ENCODE data around the gene NUDT2. TPM values are rescaled to one million over a fixed set of nuclear protein-coding genes. Genes with fewer than 3 reads are reported as not detected.

NUDT2 gene
- total RNA-seq, 1 experiment from 2014 or later: 10.1 TPM

GRCh38 chr9:34332076-34332964 lies 3.0 kb downstream of the NUDT2 start:
- H3K4me1 Mint-ChIP-seq (ENCODE audit: low read depth, unreplicated experiment): peaks cover 14% of the 10 kb centered on the region
- H3K4me3 Mint-ChIP-seq (ENCODE audit: low read depth, unreplicated experiment): no peak overlapping the region
- intact Hi-C loops (cut with micrococcal nuclease; ENCODE audit: unreplicated experiment): loop anchor here (2.0 kb wide), 1 partner anchor 46 kb away; no protein-coding TSS in a partner anchor
- no peaks in the 10 kb centered on the region for H3K9me3 Mint-ChIP-seq (ENCODE audit: low read depth, unreplicated experiment)
- CTCF ChIA-PET: interaction anchor here (0.9 to 1.6 kb wide), 2 partner anchors 44 to 47 kb away, joined by 5 read pairs; partner anchors contain the start of gene MYORG
- no peak overlapping the region for H3K27ac Mint-ChIP-seq (ENCODE audit: unreplicated experiment)
- DNase-seq: no peak
- no TSS peak for BruUV-seq (replicated peaks)
- peaks cover 19% of the 10 kb centered on the region for H3K36me3 Mint-ChIP-seq (ENCODE audit: insufficient read depth, unreplicated experiment)
- H3K27me3 Mint-ChIP-seq (ENCODE audit: unreplicated experiment): no peaks in the 10 kb centered on the region
- TF ChIP-seq CTCF (IDR thresholded peaks at IDR 0.05; ENCODE audit: unreplicated experiment): no peak

- CTCF ChIA-PET: interaction anchor here (0.8 kb wide), 1 partner anchor 42 kb away, joined by 3 read pairs; no protein-coding TSS in a partner anchor
- Mint-ChIP-seq H3K4me3 (ENCODE audit: low read depth, unreplicated experiment) (no peak overlapping the region), H3K27me3 (ENCODE audit: unreplicated experiment) (no peaks in the 10 kb centered on the region), H3K36me3 (ENCODE audit: insufficient read depth, unreplicated experiment) (peaks cover 14% of the 10 kb centered on the region), H3K4me1 (ENCODE audit: low read depth, unreplicated experiment) (peaks cover 7% of the 10 kb centered on the region), H3K9me3 (ENCODE audit: low read depth, unreplicated experiment) (no peaks in the 10 kb centered on the region), H3K27ac (ENCODE audit: unreplicated experiment) (no peak overlapping the region)
- TF ChIP-seq CTCF (IDR thresholded peaks at IDR 0.05; ENCODE audit: unreplicated experiment): no peak
- intact Hi-C loops (cut with micrococcal nuclease; ENCODE audit: unreplicated experiment): loop anchor here (2.0 kb wide), 1 partner anchor 45 kb away; no protein-coding TSS in a partner anchor
- no TSS peak for BruUV-seq (replicated peaks)
- DNase-seq: no peak
These were observed 4.5 kb downstream of the NUDT2 start for GRCh38 chr9:34333836-34334235.

- no TSS peak for BruUV-seq (replicated peaks)
- H3K27me3 Mint-ChIP-seq (ENCODE audit: unreplicated experiment): no peaks in the 10 kb centered on the region
- intact Hi-C loops (cut with micrococcal nuclease; ENCODE audit: unreplicated experiment): no loop called here
- peaks cover 7% of the 10 kb centered on the region for H3K4me1 Mint-ChIP-seq (ENCODE audit: low read depth, unreplicated experiment)
- no peak for DNase-seq
- no peaks in the 10 kb centered on the region for H3K9me3 Mint-ChIP-seq (ENCODE audit: low read depth, unreplicated experiment)
- CTCF ChIA-PET: no interaction called here
- peaks cover 9% of the 10 kb centered on the region for H3K36me3 Mint-ChIP-seq (ENCODE audit: insufficient read depth, unreplicated experiment)
- H3K27ac Mint-ChIP-seq (ENCODE audit: unreplicated experiment): no peak overlapping the region
- no peak for TF ChIP-seq CTCF (IDR thresholded peaks at IDR 0.05; ENCODE audit: unreplicated experiment)
- no peak overlapping the region for H3K4me3 Mint-ChIP-seq (ENCODE audit: low read depth, unreplicated experiment)
These were observed 5.0 kb downstream of the NUDT2 start for GRCh38 chr9:34334337-34334824.

- no peaks in the 10 kb centered on the region for H3K27me3 Mint-ChIP-seq (ENCODE audit: unreplicated experiment)
- BruUV-seq (replicated peaks): no TSS peak
- intact Hi-C loops (cut with micrococcal nuclease; ENCODE audit: unreplicated experiment): no loop called here
- no peak for DNase-seq
- no peak overlapping the region for H3K4me3 Mint-ChIP-seq (ENCODE audit: low read depth, unreplicated experiment)
- no peak for TF ChIP-seq CTCF (IDR thresholded peaks at IDR 0.05; ENCODE audit: unreplicated experiment)
- H3K4me1 Mint-ChIP-seq (ENCODE audit: low read depth, unreplicated experiment): peaks cover 7% of the 10 kb centered on the region
- CTCF ChIA-PET: no interaction called here
- H3K36me3 Mint-ChIP-seq (ENCODE audit: insufficient read depth, unreplicated experiment): peaks cover 3% of the 10 kb centered on the region
- H3K9me3 Mint-ChIP-seq (ENCODE audit: low read depth, unreplicated experiment): no peaks in the 10 kb centered on the region
- no peak overlapping the region for H3K27ac Mint-ChIP-seq (ENCODE audit: unreplicated experiment)
These were observed 5.5 kb downstream of the NUDT2 start for GRCh38 chr9:34334916-34335315.
